Left renal pelvis (tissue), 4 donors: ENCODE data around the gene ADRB1. TPM values are rescaled to one million over a fixed set of nuclear protein-coding genes. Genes with fewer than 3 reads are reported as not detected.

Source experiments
- DNase-seq, 4 donors: peaks; one replicate each; pipeline ENCODE4 v3.0.0-alpha.2; 2013; ENCODE audit warnings: low read depth in 4 of 4, low spot score in 3 of 4
- polyA plus RNA-seq, 4 donors: library from polyadenylated mRNA; unstranded; fragments of 120-200 nt; gene quantifications; one replicate each; pipeline ENCODE4 v1.2.1, GENCODE V29; 2013; ENCODE audit not compliant: insufficient read length in 4 of 4

The ADRB1 gene
- polyA plus RNA-seq, 4 donors = 0.06 to 0.13 (median 0.10) TPM; not detected in 1

DNA sequence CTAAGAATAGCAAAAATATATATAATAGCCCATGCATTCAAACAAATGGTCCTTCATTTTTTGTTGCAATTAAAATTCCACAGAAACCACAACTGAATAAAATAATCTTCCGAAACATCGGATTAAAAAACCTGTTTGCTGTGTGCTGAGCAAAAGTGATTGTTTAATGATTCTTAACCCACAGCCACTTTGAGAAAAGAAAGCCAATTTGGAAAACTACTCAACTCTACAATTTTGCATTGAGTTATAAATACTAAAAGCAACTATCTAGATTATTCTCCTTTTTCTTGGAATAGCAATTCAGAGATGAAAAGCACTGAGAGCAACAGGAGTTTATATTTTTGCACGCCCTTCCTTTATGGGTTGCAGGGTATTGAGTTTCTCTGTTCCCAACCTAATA, 8.0 kb downstream of the ADRB1 start:
- no peak for DNase-seq

DNA sequence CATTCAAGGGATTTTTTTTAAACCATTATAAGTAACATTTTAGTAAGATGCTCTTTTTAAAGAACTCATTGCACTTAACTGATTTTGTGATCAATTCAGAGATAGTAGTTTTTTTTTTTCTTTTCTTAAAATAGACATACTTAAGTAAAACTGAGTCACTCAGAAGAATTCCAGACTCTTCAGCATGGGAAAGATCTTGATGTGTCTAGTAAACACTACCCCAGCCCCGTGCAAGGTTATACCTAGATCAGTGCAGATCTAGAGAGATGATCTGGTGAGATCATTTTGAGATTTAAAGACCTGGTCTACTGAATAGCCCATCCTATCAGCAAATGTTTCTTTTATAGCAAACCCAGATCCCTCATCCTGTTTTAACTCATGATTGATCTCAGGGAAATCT, 8.6 kb downstream of the ADRB1 start:
- no peak for DNase-seq

- DNase-seq = no peak
These were observed 10.3 kb downstream of the ADRB1 start for GRCh38 chr10:114053946-114054345.

DNA sequence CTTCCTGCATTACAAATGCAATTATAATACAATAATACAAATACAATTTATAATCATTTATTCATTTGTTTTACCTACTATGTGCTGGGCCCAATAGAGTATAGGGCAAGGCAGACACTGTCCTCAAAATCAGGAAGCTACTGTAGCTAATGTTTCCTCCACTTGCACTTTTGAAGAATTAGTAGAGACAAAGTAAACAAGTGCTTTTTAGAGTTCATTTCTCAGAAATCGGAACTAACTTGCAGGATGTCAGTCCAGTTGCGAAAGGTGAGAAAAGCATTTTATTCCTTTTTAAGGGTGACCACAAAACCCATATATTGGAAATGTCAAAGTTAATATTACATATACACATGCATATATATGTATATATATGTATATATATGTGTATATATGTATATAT, 14.2 kb downstream of the ADRB1 start:
- DNase-seq = no peak

DNA sequence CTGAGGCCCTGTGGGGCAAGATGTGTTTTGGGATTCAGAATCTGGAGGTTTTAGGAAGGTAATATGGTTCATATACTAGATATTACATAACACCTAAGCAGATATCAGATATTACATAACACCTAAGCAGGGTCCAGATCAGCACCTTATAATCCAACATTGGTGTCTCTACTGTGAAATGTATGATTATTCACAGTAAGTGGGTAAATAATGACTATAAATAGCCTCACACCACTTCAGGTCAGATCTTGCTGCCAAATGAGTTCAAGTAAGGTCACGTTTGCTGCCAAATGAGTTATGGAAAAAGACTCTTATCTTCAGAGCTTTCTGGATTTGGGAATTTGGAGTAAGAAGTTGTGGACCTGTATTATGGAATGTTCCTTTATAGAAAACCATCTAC, 14.6 kb downstream of the ADRB1 start:
- no peak for DNase-seq

- no peak for DNase-seq
These were observed 15.9 kb downstream of the ADRB1 start for GRCh38 chr10:114059561-114059960.

- no peak for DNase-seq
These were observed 16.8 kb downstream of the ADRB1 start for GRCh38 chr10:114060456-114060855.

DNA sequence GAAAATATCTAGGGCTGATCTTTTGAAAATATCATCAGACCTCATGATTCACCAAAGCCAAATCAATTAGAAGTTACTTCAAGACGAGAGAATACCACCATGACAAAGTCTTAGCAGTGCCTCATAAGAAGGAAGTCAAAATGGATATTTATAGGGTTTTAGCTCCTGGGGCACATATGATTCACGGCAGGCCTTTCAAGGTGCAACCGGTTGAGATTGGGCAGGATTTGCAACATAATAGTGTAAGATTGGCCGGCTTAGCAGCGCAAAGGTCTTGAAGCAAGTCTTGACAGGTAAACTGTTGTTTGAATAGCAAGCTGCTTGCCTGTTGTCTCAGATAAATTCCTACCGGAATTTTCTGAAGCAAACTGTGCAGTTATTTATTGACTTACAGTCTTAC, 17.5 kb downstream of the ADRB1 start:
- DNase-seq = no peak

- DNase-seq = no peak
These were observed 18.1 kb downstream of the ADRB1 start for GRCh38 chr10:114061789-114062188.

DNA sequence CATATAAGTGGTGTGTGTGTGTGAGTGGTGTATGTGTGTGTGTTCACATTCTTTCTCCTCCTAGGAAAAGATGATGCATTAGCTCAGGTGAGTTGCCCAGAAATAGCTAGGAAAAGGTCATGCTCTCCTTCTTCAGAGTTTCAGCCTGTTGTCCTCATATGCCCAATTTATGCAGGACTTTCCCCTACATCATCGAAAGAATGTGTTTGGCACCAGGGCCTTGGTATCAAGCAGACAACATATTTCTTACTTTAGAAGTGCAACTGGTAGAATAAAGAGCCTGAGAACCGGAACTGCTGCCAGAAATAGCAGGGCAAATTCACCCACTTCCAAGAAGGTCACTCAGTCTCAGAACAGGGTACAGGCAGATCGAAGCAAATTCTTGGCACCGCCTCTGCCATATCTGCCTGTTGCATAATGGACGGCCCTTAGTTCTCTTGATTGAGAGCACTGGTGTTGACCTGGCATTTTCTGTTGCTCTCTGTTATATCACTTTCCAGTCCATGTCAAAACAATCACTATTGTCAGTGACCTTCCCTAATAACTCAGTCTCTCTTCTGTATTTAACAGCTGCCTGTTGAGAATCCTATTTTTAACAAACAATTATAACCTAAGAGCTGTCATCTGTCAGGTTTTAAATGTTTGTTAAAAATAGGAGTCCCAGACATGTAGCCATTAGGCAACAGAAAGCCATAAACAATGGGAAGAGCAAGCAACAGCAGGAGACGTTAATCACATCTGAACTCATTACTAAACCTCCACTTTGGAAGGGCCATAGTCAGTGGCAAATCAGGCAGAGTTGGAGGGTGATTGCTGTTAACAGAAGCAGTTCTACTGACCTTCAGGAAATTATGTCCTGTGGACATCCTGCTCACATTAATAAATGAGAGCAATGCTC, 20.7 kb downstream of the ADRB1 start:
- DNase-seq = no peak

GRCh38 chr10:114065049-114065435, 21.4 kb downstream of the ADRB1 start:
- DNase-seq = no peak

DNA sequence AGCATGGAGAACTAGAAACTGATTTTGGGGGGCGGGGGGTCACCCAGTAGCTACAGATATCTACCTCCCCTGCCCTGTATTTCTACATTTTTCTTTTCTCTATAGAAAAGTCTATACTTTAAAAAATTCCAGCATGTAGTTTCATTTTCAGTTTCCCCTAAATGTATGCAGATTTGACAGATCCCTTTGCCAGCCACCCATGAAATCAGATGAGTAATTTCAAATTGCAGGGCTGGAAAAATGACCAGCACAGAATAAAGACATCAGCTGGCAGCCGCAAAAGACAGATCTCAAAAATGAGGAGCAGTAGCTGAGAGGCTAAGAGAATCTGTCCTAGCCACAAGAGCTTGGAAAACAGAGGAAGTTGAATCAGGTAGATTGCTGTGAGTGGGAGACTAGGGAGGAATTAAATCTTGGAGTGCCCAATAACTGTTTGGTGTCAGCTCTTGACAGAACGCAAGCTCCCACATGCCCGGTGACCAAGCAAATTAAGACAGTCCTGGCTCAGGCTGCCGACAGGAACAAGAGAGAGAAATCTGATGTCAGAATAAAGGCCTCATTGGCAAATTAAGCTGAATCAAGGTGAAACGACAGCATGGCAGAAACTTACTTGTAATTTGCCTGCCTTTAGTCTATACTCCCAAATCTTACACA, 24.5 kb downstream of the ADRB1 start:
- no peak for DNase-seq

GRCh38 chr10:114070710-114071109, 27.0 kb downstream of the ADRB1 start:
- DNase-seq = no peak

DNA sequence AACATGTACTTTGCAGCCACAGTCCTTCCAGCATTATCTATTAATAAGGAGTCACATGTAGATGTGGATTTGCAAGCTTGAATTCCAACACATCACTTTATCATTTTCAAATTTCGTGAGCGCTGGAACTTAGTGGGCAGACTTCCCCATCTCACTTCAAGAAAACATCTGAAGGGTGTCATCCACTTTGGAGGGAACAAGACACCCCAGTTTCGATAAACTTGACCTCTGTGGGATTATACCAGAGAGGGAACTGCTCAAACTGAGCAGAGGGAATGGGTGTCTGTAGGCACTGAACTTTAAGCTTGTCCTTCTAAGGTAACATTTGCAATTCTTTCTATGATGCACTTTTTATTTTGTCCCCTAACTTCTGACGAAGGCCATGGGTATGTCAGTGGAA, 27.5 kb downstream of the ADRB1 start:
- no peak for DNase-seq

- DNase-seq = no peak
These were observed 29.9 kb downstream of the ADRB1 start for GRCh38 chr10:114073395-114074186.

DNA sequence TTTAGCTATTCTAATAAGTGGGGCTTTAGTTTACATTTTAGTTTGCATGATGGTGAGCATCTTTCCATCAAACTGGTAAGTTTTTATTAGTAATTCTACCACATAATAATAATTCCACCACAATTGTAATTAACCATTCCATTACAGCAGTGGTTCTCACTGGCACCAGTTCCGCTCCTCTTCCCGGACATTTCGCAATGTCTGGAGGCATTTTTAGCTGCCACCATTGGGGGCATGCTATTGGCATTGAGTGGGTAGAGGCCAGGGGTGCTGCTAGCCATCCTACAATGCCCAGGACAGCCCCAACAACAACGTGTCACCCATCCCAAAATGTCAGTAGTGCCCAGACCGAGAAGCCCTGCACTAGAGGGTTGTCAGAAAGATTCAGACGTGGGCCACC, 31.4 kb downstream of the ADRB1 start:
- no peak for DNase-seq

DNA sequence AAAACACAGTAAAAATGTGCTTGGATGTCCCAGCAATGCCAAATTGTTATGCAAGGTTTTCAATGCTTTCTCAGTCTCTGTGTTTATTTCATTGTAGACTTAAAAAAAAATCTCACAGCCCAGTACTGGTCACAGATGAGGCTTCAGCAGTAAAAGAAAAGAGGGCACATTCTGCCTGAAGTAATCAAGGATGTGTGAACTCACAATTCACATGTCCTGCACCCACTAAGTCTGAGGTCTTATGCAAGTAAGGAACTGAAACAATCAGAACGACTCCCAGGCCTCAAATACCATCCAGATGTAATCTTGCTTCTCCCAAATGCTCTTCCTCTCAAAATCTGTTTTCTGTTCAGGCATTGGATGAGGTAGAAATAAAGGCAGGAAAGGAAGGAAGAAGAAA, 33.7 kb downstream of the ADRB1 start:
- DNase-seq = no peak

- DNase-seq = no peak
These were observed 34.2 kb downstream of the ADRB1 start for GRCh38 chr10:114077815-114078219.

GRCh38 chr10:114078346-114078745, 34.7 kb downstream of the ADRB1 start:
- DNase-seq = no peak

DNA sequence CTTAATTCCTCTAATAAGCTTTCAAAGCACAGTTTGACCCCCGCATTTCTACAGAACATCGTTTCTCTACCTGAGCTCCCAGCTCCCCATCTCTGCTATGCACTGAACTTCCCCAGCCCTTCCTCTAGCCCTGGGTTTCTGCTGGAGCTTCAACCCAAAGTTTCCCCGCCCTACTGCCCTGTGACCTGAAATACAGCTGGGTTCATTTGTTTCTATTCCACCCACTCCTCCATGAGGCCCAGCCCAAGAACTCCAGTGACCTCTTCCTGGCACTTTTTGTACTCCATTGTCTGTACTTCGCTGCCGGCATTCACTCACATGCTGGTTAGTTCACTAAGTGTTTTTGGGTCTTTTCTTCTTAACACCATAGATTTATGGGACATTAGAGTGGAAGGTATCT, 35.8 kb downstream of the ADRB1 start:
- no peak for DNase-seq

- no peak for DNase-seq
These were observed 38.4 kb downstream of the ADRB1 start for GRCh38 chr10:114081911-114082583.
